ENCODE data around the gene APOM.
A peak's percentile ranks its signal among the peaks of the same experiment; 100 is the strongest.

The APOM gene

DNA sequence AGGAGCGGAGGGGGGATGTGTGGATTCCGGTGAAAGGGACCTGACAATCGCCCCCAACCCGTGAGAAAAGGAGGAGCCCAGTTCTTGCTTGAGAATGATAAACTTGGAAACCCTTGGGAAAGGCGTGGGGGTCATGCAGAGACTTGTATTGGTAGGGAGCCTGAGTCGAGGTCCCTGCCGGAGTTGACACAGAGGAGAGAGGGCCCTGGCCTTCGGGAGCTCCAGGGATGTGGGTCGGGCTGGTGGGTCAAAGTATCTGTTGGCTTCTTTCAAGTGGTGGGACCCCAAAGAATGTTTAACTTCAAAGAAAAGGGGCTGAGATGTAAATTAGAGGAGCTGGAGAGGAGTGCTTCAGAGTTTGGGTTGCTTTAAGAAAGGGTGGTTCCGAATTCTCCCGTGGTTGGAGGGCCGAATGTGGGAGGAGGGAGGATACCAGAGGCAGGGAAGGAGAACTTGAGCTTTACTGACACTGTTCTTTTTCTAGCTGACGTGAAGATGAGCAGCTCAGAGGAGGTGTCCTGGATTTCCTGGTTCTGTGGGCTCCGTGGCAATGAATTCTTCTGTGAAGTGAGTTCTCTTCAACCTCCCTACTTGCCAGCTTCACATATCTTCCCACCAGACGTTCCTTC, 10.8 kb downstream of the APOM start:
- H3K4me3 ChIP-seq (ENCODE audit: low read length): peak overlapping the region; percentile 98
- DNase-seq (ENCODE audit: low read depth, low spot score): no peak

DNA sequence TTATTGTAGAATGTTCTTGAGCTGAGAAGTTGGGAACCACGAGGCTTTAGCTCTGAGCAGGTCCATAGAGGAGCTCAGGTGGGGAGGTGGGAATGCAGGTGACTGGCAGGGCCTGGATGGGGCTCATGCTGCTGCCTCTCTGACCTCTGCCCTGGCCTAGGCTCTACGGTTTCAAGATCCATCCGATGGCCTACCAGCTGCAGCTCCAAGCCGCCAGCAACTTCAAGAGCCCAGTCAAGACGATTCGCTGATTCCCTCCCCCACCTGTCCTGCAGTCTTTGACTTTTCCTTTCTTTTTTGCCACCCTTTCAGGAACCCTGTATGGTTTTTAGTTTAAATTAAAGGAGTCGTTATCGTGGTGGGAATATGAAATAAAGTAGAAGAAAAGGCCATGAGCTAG, 14.0 kb downstream of the APOM start, which contains the start of gene LY6G5B:
Gene LY6G5B (plus strand): TSS at position 301 of the 400 bp plus-strand sequence. CDS start 975 bp downstream, outside the sequence.
- no peak for DNase-seq (ENCODE audit: low read depth, low spot score)
- H3K4me3 ChIP-seq (ENCODE audit: low read length): no peak within 1 kb of the TSS

DNA sequence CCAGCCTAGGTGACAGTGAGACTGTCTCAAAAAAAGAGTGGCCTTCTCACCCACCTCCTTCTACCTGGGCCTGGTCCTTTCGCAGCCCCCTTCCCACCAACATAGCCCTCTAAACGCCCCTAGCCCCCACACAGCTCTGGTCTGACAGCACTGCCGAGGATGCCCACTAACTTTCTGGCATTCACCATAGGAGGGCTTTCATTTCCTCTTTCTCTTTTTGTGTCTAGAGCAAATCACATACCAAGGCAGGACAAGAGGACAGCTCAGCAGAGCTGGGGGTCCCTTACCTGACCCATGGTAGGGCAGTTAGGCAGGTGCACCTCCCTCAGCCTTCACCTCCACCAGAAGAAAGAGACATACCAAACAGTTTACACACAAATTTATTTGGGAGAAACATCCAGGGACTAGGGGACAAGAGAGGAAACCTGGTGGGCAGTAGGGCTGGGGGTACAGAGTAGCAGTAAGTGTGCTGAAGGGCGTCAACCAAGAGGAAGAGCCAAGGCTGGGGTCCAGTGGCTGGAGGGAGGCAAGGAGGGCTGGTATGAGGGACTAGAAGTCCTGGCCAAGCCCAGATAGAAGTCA, 20.7 kb downstream of the APOM start:
- no peak for DNase-seq (ENCODE audit: low read depth, low spot score)
- no peak overlapping the region for H3K4me3 ChIP-seq (ENCODE audit: low read length)

DNA sequence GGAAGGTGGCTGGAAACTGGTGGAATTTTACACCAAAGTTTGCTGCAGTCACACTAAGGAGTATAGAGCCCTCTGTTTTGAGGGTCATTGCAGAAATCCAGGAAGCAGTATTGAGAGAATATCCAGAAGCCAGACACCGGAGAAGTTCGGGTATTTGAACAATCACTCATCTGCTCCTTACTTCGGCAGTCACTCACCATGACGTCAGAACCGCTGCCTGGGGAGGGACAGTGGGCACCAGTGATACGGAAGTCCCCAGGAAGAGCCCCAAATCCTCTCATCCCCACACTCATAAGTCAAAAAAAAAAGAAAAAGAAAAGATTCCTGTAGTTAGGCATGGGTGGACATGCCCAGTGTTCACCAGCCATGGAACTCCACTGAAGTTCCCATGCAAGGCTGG, 21.2 kb downstream of the APOM start:
- DNase-seq (ENCODE audit: low read depth, low spot score): no peak
- H3K4me3 ChIP-seq (ENCODE audit: low read length): no peak overlapping the region

DNA sequence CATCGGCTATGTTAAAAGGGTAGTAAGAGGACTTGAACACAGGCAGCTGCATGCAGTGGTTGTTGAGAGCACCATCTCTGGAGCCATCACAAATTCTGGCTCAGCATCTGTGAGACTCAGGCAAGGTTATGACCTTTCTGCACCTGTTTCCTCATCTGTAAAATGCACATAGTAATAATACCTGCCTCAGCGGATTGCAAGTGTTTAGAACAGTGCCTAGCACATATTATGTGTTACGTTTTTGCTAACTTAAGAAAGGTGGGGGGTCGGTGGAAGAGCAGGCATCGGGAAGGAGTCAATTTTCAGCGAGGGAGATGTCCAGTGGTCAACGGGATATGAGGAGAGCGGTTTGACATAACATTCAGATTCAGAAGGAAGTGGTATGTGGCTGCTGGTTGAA, 22.3 kb downstream of the APOM start:
- H3K4me3 ChIP-seq (ENCODE audit: low read length): no peak overlapping the region
- DNase-seq (ENCODE audit: low read depth, low spot score): no peak

DNA sequence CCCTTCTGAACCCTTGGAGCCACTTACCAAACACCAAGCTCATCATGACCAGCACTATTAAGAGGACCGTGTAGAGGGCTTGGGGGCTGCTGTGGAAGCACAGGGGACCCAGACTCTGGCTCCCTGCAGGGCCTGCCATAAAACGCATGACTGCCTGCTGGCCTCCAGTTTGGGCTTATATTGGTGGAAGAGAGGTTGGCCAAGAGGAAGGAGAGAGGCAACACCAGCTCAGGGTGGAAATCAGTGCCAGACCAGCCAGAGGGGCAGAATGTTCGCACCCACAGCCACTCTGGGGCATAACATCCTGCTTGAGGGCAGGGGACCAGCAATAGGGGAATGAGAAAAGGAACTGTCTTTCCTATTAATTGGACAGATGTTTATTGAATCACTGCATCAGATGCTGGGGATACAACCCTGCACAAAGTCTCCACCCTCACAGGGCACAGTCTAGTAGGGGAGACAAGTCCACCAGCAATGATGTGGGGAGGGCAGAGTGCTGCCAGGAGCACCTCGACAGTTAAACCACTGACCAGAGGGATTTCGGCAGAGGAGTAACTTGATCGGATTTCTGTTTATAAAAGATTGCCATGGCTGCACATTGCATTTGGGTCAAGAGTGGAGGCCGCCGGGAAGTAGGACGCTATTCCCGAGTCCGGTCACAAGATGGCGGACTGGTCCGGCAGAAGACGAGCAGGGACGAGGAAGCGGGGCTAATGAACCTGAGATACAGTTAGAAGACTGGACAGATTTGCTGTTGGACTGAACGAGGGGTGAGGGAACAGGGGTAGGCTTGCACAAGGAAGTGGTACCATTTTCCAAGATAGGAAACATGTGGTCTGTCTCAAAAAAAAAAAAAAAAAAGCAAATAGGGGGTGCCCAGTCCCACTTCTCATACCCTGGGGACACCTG, 24.8 kb downstream of the APOM start, which contains the start of gene LY6G5C:
Gene LY6G5C (minus strand): TSS at position 842 of the 909 bp plus-strand sequence. CDS start 694 bp downstream, at position 148.
- H3K4me3 ChIP-seq (ENCODE audit: low read length): no peak within 1 kb of the TSS
- no peak for DNase-seq (ENCODE audit: low read depth, low spot score)

DNA sequence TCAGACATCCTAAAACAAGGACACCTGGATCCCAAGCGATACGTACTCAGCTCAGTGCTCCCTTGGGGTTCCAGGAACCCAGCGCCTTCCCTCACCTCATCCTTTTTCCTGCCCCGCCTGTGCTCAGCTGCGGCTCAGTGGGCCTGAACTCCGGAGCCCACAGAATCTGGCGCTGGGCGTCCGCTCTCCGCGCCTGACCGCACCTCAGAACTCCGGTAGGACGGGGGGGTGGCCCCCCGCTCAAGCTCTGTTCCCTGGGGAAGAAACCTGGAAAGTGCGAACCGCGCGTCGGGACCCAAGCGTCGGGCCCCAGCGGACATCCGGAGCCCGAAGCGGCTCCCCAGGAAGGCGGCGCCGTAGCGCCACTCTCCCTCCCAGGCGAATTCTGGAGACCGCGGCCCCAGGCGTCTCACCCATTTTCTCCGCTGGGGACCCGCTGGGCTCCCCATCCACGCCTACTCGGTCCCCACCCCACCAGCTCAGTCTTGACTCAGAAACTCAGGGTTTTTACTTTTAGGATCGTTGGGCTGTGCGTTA, 25.5 kb downstream of the APOM start:
- DNase-seq (ENCODE audit: low read depth, low spot score): no peak
- H3K4me3 ChIP-seq (ENCODE audit: low read length): no peak overlapping the region

DNA sequence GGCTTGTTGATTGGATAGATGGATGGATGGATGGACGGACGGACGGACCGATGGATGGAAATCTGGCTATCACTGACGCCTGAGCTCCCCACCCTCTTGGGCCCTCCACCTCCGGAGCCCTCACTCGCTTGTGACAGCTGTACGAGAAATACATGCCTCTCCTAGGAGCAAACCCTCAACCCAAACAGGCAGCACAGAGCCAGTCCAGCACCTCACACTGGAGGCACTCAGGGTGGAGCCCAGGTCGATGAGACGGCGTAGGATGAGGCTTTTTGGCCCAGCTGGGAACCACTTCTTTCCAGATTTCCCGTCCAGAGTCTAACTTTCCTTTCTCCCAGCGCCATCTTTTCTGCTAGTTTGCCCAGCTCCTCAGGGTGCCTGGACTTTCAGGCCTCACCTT, 27.9 kb downstream of the APOM start:
- no peak overlapping the region for H3K4me3 ChIP-seq (ENCODE audit: low read length)
- no peak for DNase-seq (ENCODE audit: low read depth, low spot score)

DNA sequence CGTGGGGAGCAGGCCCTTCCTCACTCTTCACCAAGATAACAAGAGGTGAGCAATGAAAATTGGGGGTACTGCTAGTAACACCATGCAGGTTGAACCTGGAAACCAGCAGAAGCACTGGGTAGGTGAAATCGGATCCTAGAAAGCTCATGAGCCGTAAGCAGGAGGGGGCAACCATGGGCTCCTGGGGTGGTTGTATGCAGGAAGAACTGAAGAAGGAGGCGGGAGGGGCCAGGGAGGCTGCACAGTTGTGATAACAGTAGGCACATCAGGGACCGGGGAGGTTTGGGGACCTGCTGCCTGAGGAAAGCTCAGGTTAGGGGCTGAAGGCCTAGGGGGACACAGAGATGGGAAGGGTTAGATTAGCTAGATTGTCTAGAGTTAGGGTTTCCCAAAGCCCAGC, 30.8 kb downstream of the APOM start:
- no peak for DNase-seq (ENCODE audit: low read depth, low spot score)
- H3K4me3 ChIP-seq (ENCODE audit: low read length): no peak overlapping the region

DNA sequence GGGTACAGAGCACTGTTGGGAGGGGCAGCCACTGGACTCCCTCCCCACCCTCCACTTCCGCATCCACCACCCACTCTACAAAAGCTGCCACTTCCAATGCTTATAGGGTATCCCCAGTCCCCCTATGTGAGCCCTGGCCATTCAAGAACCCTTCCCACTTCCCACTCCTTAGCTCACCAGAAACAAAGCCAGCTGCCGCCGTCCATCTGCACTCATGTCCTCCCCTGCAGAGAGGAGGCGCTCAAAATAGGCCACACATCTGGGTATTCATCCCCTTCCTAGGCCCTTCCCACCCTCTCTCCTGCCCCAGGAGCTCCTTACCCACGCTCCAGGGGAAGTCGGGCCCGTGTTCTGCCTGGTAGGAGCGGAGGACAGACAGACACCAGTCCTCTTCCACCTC, 31.6 kb downstream of the APOM start:
- no peak for DNase-seq (ENCODE audit: low read depth, low spot score)
- no peak overlapping the region for H3K4me3 ChIP-seq (ENCODE audit: low read length)

DNA sequence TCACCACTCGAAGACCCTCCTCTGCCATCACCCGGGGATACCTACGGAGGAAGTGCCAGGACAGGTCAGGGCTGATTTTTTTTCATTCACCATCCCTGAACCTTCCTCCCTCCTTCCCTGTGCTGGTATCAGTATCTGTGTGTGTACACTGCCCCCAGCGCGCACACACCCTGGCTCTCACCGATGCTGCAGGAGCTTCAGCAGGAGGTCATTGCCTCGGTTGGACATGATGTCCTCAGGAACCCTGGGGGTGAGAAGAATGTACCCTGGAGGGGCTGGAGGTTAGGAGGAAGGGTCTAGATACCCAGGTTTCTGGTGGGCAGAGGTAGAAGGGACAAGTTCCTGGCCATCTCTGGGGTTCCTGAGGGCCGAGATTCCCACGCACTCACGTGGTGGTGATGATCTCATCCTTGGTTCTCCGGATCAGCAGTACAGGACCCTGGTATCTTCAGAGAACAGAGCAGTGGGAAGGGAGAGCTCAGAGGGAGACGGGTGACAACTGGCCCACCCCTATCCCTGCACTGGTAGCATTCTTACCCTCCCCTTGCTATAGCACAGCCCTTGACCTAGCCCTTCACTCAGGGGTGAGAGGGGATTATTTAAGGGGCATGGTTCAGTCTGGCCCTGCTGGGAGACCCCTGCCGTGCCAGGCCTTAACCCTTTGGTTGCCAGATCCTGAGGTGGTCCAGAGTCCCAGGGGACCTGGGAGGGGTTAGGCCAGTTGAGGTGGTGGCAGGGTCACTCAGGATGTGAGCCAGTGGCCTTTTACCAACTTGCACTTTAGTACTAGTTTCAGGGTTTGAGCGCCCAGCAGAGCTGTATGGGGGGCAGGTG, 32.4 kb downstream of the APOM start:
- no peak overlapping the region for H3K4me3 ChIP-seq (ENCODE audit: low read length)
- DNase-seq (ENCODE audit: low read depth, low spot score): no peak

DNA sequence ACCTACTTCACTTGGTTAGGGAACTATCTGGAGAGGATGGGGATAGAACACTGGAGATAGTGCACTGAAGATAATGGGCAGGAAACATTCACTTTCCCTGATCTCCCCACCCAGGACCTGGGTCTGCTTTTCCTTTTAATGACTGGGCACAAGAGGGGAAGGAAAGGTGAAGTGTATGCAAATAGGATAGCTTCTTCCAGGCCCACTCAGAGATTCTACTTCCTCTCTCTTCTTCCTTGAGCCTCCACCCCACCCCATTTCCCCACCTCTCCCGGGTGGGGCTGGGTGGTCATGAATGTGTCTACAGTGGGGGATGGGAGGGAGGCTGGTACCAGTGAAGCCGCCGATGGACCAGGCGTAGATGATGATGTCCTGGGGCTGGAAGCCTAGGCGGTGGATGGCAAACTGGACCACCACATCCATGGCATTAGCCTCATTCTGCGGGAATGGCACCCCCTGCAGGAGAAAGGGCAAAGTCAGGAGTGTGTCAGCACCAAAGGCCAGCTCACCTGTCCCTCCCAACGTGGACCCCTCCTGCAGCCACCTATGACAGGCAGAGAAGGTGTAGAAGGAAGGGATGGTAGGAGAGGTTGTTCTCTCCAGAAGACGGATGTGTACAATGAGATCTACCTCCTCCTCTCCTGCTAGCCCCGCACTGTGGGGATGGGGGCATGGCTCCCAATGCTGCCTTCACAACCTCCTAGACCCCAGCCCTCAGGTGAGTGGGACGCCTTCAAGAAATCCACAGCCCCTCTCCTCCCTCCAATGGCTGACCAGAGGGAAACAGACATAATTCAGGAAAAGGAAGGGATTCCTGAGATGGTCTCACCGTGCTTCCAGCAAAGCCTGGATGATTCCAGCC, 33.8 kb downstream of the APOM start:
- no peak for DNase-seq (ENCODE audit: low read depth, low spot score)

DNA sequence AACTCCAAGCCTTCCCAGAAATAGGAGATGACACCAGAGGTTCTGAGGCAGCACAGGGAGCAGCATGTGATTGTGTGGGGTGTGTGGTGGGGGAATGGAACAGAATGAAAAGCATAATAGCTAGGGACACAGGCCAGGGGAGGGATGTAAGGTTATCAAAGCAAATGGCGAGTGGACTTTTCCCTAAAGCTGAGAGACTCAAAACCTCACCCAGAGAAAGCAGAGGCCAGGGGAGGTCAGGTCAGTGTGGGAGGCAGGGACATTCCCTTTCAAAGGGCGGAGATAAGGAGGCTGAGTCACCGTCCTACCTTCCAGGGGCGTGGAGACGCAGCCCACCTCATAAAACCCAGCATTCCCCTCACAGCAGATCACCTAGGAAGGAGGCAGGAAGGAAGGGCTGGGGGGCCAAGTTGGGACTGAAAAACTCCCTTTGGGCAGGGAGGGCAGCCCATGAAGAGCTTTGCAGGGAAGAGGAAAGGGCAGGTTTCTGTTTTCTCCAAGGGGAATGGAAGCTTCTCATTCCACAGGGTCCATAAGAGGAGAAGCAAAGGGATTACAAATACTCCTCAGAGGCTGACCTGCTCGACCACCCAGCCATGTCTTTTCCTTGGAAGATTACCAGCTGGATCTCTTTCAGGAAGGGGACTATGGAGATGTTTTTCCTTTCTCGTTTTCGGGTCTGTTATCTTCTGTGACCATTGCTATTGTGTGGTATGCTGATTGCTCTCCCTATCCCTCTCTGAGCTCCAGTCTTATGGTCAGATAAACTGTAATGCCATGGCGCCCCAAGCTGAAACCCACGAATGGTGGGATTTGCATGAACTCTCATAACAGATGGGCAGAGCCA, 34.8 kb downstream of the APOM start:
- DNase-seq (ENCODE audit: low read depth, low spot score): no peak
- no peak overlapping the region for H3K4me3 ChIP-seq (ENCODE audit: low read length)

More for the DNA sequence above, 33.8 kb downstream of the APOM start:
- H3K4me3 ChIP-seq (ENCODE audit: low read length): no peak overlapping the region

DNA sequence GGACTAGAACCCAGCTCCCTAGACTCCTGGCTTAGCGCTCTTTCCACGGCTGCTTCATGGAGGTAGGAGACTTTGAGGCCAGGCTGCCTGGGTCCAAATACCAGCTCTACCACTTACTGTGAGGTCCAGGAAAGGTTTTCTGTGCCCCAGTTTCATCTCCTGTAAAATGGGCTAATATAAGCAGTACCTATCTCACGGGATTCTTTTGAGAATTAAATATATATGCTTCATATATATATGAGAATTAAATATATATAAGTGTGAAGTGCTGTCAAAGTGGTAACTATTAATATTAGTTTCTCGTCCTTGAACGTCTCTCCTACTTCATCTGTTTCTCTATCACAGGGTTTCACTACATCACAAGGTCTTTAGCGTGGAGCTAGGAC, 35.4 kb downstream of the APOM start:
- H3K4me3 ChIP-seq (ENCODE audit: low read length): no peak overlapping the region
- no peak for DNase-seq (ENCODE audit: low read depth, low spot score)

DNA sequence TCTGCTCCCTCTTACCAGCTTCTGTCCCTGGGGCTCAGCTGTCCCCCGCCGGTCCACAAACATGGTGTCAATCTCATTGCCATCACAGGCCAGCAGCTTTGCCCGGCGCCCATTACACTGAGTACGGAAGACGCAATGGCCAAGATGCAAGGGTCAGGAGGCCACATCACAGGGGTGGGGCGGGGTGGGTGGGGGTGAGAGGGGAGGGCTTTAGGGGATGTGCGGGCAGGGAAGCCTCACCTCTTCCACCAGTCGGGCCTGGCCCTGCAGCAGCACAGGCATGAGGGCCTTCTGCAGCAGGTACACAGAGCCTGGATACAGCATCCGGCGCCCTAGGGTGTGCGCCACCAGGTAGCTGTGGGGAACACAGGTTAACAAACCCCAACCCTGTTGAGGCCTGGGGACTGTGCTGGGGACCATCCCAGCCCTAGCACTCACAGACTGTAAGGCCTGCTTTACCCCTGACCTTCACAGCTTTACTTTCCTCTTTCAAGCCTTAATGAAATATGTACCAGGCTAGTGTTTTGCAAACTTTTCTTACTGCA, 35.9 kb downstream of the APOM start:
- DNase-seq (ENCODE audit: low read depth, low spot score): no peak
- H3K4me3 ChIP-seq (ENCODE audit: low read length): no peak overlapping the region

DNA sequence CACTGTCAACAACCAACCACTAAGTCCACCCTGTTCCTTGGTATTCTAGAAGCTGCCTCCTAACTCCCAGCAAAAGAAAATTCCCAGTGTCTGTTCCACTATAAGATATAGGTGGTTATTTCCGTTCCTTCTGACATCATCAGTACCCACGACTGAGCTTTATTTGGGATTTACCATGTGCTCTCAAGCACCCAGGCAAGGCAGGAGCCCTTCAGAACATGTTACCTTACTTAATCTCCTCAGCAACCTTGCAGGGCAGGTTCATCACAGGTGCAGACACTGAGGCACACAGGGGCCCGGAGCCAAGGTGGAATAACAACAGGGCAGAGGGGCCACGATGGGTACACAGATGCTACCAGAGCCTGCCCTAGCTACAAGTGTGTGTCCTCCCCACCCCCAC, 36.7 kb downstream of the APOM start:
- DNase-seq (ENCODE audit: low read depth, low spot score): no peak
- H3K4me3 ChIP-seq (ENCODE audit: low read length): no peak overlapping the region

DNA sequence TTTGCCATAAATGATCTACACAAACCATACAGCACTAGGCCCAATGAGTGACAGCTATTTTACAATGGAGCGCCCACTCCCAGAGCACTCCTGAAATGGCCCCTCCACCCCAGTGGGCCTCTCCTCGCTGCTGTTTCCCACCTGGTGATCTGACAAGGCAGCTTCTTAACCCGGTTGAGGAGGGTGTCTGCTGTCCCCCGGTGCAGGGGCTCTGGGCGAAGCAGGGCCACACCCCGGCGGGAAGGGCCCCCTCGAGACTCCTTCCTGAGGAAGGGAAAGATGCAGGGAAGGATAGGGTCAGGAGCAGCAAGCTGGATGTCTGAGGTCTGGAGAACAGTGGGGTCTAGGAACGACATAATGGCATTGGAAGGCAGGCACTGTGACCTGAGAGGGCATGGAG, 37.2 kb downstream of the APOM start:
- no peak for DNase-seq (ENCODE audit: low read depth, low spot score)
- H3K4me3 ChIP-seq (ENCODE audit: low read length): no peak overlapping the region
